Activated CD4-positive, CD25-positive, alpha-beta regulatory T cell treated with anti-CD3 and anti-CD28 coated beads, Interleukin-2, amount 50 U/mL, for 72 hours (primary cell): ENCODE data around the gene C18orf63.
"Not testable (repeated sequence)": the region's sequence is repeated elsewhere in the genome, so short reads cannot be mapped to it uniquely, and the experiment has no call there.

Experiments used
- DNase-seq: peaks from one replicate; pipeline ENCODE4 v3.0.0; 2021

The C18orf63 gene

GRCh38 chr18:74286856-74287255 lies 28.8 kb upstream of the C18orf63 start:
- DNase-seq: no peak

GRCh38 chr18:74288041-74288440 lies 27.6 kb upstream of the C18orf63 start:
- no peak for DNase-seq

GRCh38 chr18:74288730-74289129 lies 26.9 kb upstream of the C18orf63 start:
- DNase-seq: no peak

- DNase-seq: no peak
These were observed 26.5 kb upstream of the C18orf63 start for GRCh38 chr18:74289137-74289536.

GRCh38 chr18:74290021-74290420 lies 25.6 kb upstream of the C18orf63 start:
- no peak for DNase-seq

- no peak for DNase-seq
These were observed 24.7 kb upstream of the C18orf63 start for GRCh38 chr18:74290794-74291471.

- no peak for DNase-seq
These were observed 24.2 kb upstream of the C18orf63 start for GRCh38 chr18:74291472-74291770.

- DNase-seq: peak; percentile 99
These were observed 23.7 kb upstream of the C18orf63 start, which contains the start of gene CYB5A for GRCh38 chr18:74291771-74292540. CYB5A (minus strand) TSS chr18:74291963; CDS start chr18:74291875, 88 bp downstream.

GRCh38 chr18:74292541-74292858 lies 23.1 kb upstream of the C18orf63 start:
- no peak for DNase-seq

- DNase-seq: not testable (repeated sequence)
These were observed 22.7 kb upstream of the C18orf63 start for GRCh38 chr18:74292982-74293381.

- DNase-seq: no peak
These were observed 21.1 kb upstream of the C18orf63 start for GRCh38 chr18:74294526-74294925.

GRCh38 chr18:74299162-74299561 lies 16.5 kb upstream of the C18orf63 start:
- no peak for DNase-seq

GRCh38 chr18:74299746-74300145 lies 15.9 kb upstream of the C18orf63 start:
- no peak for DNase-seq

GRCh38 chr18:74303306-74303705 lies 12.3 kb upstream of the C18orf63 start:
- no peak for DNase-seq

- no peak for DNase-seq
These were observed 11.7 kb upstream of the C18orf63 start for GRCh38 chr18:74303936-74304335.

GRCh38 chr18:74310411-74310810 lies 5.2 kb upstream of the C18orf63 start:
- no peak for DNase-seq

- DNase-seq: no peak
These were observed 4.6 kb upstream of the C18orf63 start for GRCh38 chr18:74311000-74311399.

GRCh38 chr18:74314759-74315463 lies 728 bp upstream of the C18orf63 start:
- no peak for DNase-seq

GRCh38 chr18:74316257-74317170 lies 875 bp downstream of the C18orf63 start:
- no peak for DNase-seq

GRCh38 chr18:74326231-74326630 lies 10.6 kb downstream of the C18orf63 start:
- no peak for DNase-seq

- DNase-seq: not testable (repeated sequence)
These were observed 11.2 kb downstream of the C18orf63 start for GRCh38 chr18:74326791-74327190.

- no peak for DNase-seq
These were observed 12.6 kb downstream of the C18orf63 start for GRCh38 chr18:74328206-74328605.

- no peak for DNase-seq
These were observed 14.1 kb downstream of the C18orf63 start for GRCh38 chr18:74329688-74330205.
